Esophagus (tissue), 2 donors: ENCODE data around the gene ANKRD13C. TPM values are rescaled to one million over a fixed set of nuclear protein-coding genes. Genes with fewer than 3 reads are reported as not detected.
"Not testable (repeated sequence)": the region's sequence is repeated elsewhere in the genome, so short reads cannot be mapped to it uniquely, and the experiment has no call there.

Experiments used
- H3K27ac ChIP-seq, 2 donors: one replicate each; pipeline ENCODE4 v1.5.1; 2013; ENCODE audit warnings: low read depth in 2 of 2, mild to moderate bottlenecking in 2 of 2, inconsistent platforms in 1 of 2, low read length in 1 of 2, moderate library complexity in 1 of 2
- H3K27me3 ChIP-seq, 2 donors: one replicate each; pipeline ENCODE4 v1.6.1; 2013; ENCODE audit warnings: low read length in 2 of 2, control low read depth in 1 of 2, mild to moderate bottlenecking in 1 of 2; ENCODE audit not compliant: insufficient read depth in 2 of 2, control insufficient read depth in 1 of 2
- H3K36me3 ChIP-seq, 2 donors: one replicate each; pipeline ENCODE4 v1.6.1; 2013; ENCODE audit warnings: low read length in 1 of 2; ENCODE audit not compliant: control insufficient read depth in 2 of 2, insufficient read depth in 2 of 2
- H3K4me1 ChIP-seq, 2 donors: one replicate each; pipeline ENCODE4 v1.6.1; 2013; ENCODE audit warnings: low read length in 1 of 2; ENCODE audit not compliant: control insufficient read depth in 2 of 2, insufficient read depth in 2 of 2
- H3K4me3 ChIP-seq, 2 donors: one replicate each; pipeline ENCODE4 v1.5.1; 2013; ENCODE audit warnings: low read length in 2 of 2, mild to moderate bottlenecking in 2 of 2, low read depth in 1 of 2, moderate library complexity in 1 of 2
- H3K9me3 ChIP-seq, 2 donors: one replicate each; pipeline ENCODE4 v1.6.1; 2013; ENCODE audit warnings: mild to moderate bottlenecking in 2 of 2, low read depth in 1 of 2, low read length in 1 of 2, moderate library complexity in 1 of 2; ENCODE audit not compliant: control insufficient read depth in 2 of 2, insufficient read depth in 1 of 2
- WGBS, 2 donors: extraction: QIAGEN DNeasy Blood & Tissue Kit; methylation state at CpG; one replicate each; pipeline ENCODE4 v1.1.7; 2013; 5-methylcytosine and 5-hydroxymethylcytosine counted together
- polyA plus RNA-seq, 2 donors: library from polyadenylated mRNA; stranded (reverse); fragments of 200-250 nt; gene quantifications; one replicate each; pipeline ENCODE4 v1.2.3, GENCODE V29; 2013
- donor health status: healthy with polysubstance abuse.
- donor health status: Bipolar disorder and iron deficiency.

ANKRD13C gene
- polyA plus RNA-seq, 2 donors: 6.4 to 7.2 TPM

GRCh38 chr1:70348399-70349165, 5.9 kb downstream of the ANKRD13C start:
- H3K4me1 ChIP-seq: no peaks in the 10 kb centered on the region
- no peaks in the 10 kb centered on the region for H3K36me3 ChIP-seq
- WGBS, 2 donors: 79 to 88% methylated on average over 11 of the region's 11 CpGs
- H3K9me3 ChIP-seq: no peaks in the 10 kb centered on the region
- no peaks in the 10 kb centered on the region for H3K27me3 ChIP-seq
- H3K27ac ChIP-seq: no peak overlapping the region
- H3K4me3 ChIP-seq: no peak overlapping the region

GRCh38 chr1:70339644-70340043, 14.9 kb downstream of the ANKRD13C start:
- H3K36me3 ChIP-seq, H3K4me1 ChIP-seq, H3K4me3 ChIP-seq, H3K27me3 ChIP-seq, H3K27ac ChIP-seq, H3K9me3 ChIP-seq: not testable (repeated sequence)
- 92 to 94% methylated on average over 3 of the region's 3 CpGs for WGBS, 2 donors

GRCh38 chr1:70336050-70336449, 18.5 kb downstream of the ANKRD13C start:
- no peak overlapping the region for H3K4me3 ChIP-seq
- no peaks in the 10 kb centered on the region for H3K9me3 ChIP-seq
- H3K36me3 ChIP-seq: peaks cover 0 to 3% of the 10 kb centered on the region in 2 donors
- no peaks in the 10 kb centered on the region for H3K4me1 ChIP-seq
- no peak overlapping the region for H3K27ac ChIP-seq
- no peaks in the 10 kb centered on the region for H3K27me3 ChIP-seq

GRCh38 chr1:70334436-70334835, 20.1 kb downstream of the ANKRD13C start:
- Histone ChIP-seq H3K4me1 (no peaks in the 10 kb centered on the region), H3K4me3 (no peak overlapping the region), H3K36me3 (peaks cover 0 to 3% of the 10 kb centered on the region in 2 donors), H3K27me3 (no peaks in the 10 kb centered on the region), H3K9me3 (no peaks in the 10 kb centered on the region), H3K27ac (no peak overlapping the region)
- WGBS, 2 donors: 97 to 98% methylated on average over 9 of the region's 9 CpGs

- Histone ChIP-seq H3K4me3 (no peak overlapping the region), H3K27ac (no peak overlapping the region), H3K9me3 (no peaks in the 10 kb centered on the region), H3K36me3 (peaks cover 0 to 3% of the 10 kb centered on the region in 2 donors), H3K4me1 (no peaks in the 10 kb centered on the region), H3K27me3 (no peaks in the 10 kb centered on the region)
- 89 to 97% methylated on average over 2 of the region's 2 CpGs for WGBS, 2 donors
Measured at GRCh38 chr1:70333245-70333644, 21.3 kb downstream of the ANKRD13C start.

- Histone ChIP-seq H3K27ac (no peak overlapping the region), H3K4me1 (no peaks in the 10 kb centered on the region), H3K4me3 (no peak overlapping the region), H3K9me3 (no peaks in the 10 kb centered on the region), H3K36me3 (peaks cover 0 to 3% of the 10 kb centered on the region in 2 donors), H3K27me3 (no peaks in the 10 kb centered on the region)
Measured at GRCh38 chr1:70331962-70332361, 22.6 kb downstream of the ANKRD13C start.

- WGBS, 2 donors: 83 to 88% methylated on average over 7 of the region's 7 CpGs
- H3K4me1 ChIP-seq: no peaks in the 10 kb centered on the region
- H3K4me3 ChIP-seq: no peak overlapping the region
- H3K27me3 ChIP-seq: no peaks in the 10 kb centered on the region
- H3K36me3 ChIP-seq: no peaks in the 10 kb centered on the region
- H3K9me3 ChIP-seq: no peaks in the 10 kb centered on the region
- H3K27ac ChIP-seq: no peak overlapping the region
Measured at GRCh38 chr1:70327306-70328076, 27.0 kb downstream of the ANKRD13C start.

GRCh38 chr1:70324683-70325082, 29.8 kb downstream of the ANKRD13C start:
- no peaks in the 10 kb centered on the region for H3K4me1 ChIP-seq
- 97 to 98% methylated on average over 1 of the region's 1 CpG for WGBS, 2 donors
- H3K9me3 ChIP-seq: no peaks in the 10 kb centered on the region
- no peaks in the 10 kb centered on the region for H3K27me3 ChIP-seq
- no peaks in the 10 kb centered on the region for H3K36me3 ChIP-seq
- no peak overlapping the region for H3K4me3 ChIP-seq
- no peak overlapping the region for H3K27ac ChIP-seq

- Histone ChIP-seq H3K27ac (no peak overlapping the region), H3K27me3 (no peaks in the 10 kb centered on the region), H3K4me1 (no peaks in the 10 kb centered on the region), H3K9me3 (no peaks in the 10 kb centered on the region), H3K4me3 (no peak overlapping the region), H3K36me3 (no peaks in the 10 kb centered on the region)
Measured at GRCh38 chr1:70319750-70320149, 34.8 kb downstream of the ANKRD13C start.

- 25 to 40% methylated on average over 1 of the region's 1 CpG for WGBS, 2 donors
- Histone ChIP-seq H3K9me3 (no peaks in the 10 kb centered on the region), H3K4me1 (no peaks in the 10 kb centered on the region), H3K36me3 (no peaks in the 10 kb centered on the region), H3K4me3 (no peak overlapping the region), H3K27ac (no peak overlapping the region), H3K27me3 (no peaks in the 10 kb centered on the region)
Measured at GRCh38 chr1:70318191-70318590, 36.3 kb downstream of the ANKRD13C start.
